Fibroblast of skin of left biceps (primary cell): ENCODE results near the gene TMEM151A.
"Not testable (repeated sequence)": the region's sequence is repeated elsewhere in the genome, so short reads cannot be mapped to it uniquely, and the experiment has no call there.

Experiments used
- DNase-seq, 2 experiments: peaks; one replicate each; pipeline ENCODE4 v3.0.0-alpha.2; 2013; ENCODE audit warnings: low read depth in 2 of 2

TMEM151A gene

GRCh38 chr11:66267379-66268243 is 24.1 kb upstream of the TMEM151A start:
- peak; percentile 59 to 73 for DNase-seq

DNA sequence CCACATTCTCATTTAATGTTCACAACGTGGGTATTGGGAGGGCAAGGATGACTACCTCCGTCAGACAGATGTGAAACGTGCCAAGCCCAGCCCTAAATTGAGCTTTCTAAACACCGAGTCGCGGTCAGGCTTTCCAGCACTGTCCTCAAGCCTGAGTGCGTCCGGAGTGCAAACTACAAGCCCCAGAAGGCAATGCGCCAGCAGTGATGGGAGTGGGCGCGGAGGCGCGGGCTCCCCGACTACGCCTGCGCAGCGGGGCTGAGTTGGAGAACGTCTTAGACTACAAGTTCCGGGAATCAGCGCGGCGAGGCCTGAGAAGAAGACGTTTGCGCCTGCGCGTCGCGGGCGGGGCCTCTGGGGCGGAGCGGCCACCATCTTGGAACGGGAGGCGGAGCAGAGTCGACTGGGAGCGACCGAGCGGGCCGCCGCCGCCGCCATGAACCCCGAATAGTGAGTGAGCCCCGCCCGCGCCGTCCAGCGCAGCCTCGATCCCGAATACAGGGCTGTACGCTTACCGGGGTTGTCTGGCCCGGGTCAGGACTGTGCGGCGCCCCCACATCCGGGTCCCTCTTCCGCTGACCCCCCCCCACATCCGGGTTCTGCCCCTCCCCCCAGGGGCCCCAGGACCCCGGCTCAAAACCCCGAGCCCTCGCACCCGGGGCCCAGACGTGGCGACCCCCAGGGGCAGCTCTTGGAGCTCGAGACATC is 23.3 kb upstream of the TMEM151A start, which contains the start of gene RAB1B:
TSS of gene RAB1B (plus strand) at position 396 of the 708 bp plus-strand sequence. CDS start at position 437, 41 bp downstream.
- peak; percentile 98 to 99 for DNase-seq

- no peak for DNase-seq
These were observed 22.5 kb upstream of the TMEM151A start for GRCh38 chr11:66268952-66269905.

- no peak for DNase-seq
These were observed 19.9 kb upstream of the TMEM151A start for GRCh38 chr11:66271816-66272215.

- no peak for DNase-seq
These were observed 19.1 kb upstream of the TMEM151A start for GRCh38 chr11:66272596-66272995.

- DNase-seq, result no peak
These were observed 17.5 kb upstream of the TMEM151A start for GRCh38 chr11:66274219-66274618.

- DNase-seq, result no peak
These were observed 16.3 kb upstream of the TMEM151A start for GRCh38 chr11:66275396-66275795.

DNA sequence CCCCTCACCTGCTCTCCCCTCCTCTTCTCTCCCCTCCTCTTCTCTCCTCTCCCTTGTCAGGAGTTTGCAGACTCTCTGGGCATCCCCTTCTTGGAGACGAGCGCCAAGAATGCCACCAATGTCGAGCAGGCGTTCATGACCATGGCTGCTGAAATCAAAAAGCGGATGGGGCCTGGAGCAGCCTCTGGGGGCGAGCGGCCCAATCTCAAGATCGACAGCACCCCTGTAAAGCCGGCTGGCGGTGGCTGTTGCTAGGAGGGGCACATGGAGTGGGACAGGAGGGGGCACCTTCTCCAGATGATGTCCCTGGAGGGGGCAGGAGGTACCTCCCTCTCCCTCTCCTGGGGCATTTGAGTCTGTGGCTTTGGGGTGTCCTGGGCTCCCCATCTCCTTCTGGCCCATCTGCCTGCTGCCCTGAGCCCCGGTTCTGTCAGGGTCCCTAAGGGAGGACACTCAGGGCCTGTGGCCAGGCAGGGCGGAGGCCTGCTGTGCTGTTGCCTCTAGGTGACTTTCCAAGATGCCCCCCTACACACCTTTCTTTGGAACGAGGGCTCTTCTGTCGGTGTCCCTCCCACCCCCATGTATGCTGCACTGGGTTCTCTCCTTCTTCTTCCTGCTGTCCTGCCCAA is 15.6 kb upstream of the TMEM151A start:
- DNase-seq, result no peak

GRCh38 chr11:66276619-66277018 is 15.1 kb upstream of the TMEM151A start:
- DNase-seq, result not testable (repeated sequence)

DNA sequence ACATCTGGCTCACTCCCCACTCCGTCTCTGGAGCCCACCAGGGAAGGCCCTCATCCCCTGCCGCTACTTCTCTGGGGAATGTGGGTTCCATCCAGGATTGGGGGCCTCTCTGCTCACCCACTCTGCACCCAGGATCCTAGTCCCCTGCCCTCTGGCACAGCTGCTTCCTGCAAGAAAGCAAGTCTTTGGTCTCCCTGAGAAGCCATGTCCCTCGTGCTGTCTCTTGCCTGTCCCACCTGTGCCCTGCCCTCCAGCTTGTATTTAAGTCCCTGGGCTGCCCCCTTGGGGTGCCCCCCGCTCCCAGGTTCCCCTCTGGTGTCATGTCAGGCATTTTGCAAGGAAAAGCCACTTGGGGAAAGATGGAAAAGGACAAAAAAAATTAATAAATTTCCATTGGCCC is 14.6 kb upstream of the TMEM151A start:
- DNase-seq, result not testable (repeated sequence)

GRCh38 chr11:66277471-66278362 is 14.0 kb upstream of the TMEM151A start, which contains the start of gene CNIH2:
CNIH2 (plus strand) TSS chr11:66278175; CDS start chr11:66278457, 282 bp downstream.
- DNase-seq, result no peak

- no peak for DNase-seq
These were observed 13.2 kb upstream of the TMEM151A start for GRCh38 chr11:66278363-66279091.

DNA sequence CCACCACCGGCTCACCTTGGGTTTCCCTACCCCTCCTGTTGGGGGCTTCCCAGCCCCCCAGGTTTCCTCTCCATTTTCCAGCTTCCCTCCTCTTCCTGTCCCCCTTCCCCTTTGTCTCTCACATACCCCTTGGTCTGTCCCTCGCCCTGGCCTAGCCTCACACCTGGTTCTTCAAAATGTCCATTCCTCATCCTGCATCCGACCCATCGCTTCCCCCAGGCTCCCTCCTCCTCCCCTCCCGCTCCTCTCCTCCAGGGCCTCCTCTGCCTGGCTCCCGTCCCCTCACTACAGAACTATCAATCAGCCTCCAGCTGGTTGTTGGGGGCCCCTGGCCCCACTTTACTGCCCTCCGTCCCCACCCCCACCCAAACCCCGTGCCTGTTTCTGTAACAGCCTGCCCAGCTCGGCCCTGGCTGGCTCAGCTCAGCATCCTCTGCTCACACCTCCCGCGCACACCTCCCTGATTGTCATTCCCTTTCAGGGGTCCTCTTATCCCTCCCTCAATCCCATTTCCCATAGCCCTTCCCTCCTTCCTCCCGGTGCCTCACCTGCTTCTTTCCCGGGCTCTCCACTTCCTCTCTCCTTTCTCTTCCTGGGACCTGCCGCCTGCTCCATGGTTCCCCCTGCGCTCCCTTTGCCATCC is 12.5 kb upstream of the TMEM151A start:
- DNase-seq, result no peak

DNA sequence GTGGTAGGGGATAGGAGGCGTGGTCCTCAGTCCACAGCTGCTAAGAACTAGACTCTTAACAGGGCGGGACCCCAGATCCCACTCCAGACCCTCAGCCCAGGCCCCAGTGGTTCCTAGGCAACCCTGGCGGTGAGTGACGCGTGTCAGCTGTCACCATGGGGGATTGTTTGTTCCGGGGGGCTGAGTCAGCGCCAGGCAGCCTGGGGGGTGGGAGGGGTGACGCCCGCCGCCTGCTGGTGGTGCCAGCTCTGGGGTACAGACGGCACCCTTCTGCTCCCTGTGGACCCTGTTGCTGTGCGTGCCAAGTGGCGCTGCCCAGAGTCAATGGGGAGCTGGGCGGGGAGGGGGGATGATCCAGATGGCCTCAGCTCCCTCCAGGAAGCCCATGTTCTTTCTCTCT is 11.3 kb upstream of the TMEM151A start:
- no peak for DNase-seq

GRCh38 chr11:66281001-66281400 is 10.7 kb upstream of the TMEM151A start:
- no peak for DNase-seq

GRCh38 chr11:66281776-66282467 is 9.8 kb upstream of the TMEM151A start:
- DNase-seq, result no peak

DNA sequence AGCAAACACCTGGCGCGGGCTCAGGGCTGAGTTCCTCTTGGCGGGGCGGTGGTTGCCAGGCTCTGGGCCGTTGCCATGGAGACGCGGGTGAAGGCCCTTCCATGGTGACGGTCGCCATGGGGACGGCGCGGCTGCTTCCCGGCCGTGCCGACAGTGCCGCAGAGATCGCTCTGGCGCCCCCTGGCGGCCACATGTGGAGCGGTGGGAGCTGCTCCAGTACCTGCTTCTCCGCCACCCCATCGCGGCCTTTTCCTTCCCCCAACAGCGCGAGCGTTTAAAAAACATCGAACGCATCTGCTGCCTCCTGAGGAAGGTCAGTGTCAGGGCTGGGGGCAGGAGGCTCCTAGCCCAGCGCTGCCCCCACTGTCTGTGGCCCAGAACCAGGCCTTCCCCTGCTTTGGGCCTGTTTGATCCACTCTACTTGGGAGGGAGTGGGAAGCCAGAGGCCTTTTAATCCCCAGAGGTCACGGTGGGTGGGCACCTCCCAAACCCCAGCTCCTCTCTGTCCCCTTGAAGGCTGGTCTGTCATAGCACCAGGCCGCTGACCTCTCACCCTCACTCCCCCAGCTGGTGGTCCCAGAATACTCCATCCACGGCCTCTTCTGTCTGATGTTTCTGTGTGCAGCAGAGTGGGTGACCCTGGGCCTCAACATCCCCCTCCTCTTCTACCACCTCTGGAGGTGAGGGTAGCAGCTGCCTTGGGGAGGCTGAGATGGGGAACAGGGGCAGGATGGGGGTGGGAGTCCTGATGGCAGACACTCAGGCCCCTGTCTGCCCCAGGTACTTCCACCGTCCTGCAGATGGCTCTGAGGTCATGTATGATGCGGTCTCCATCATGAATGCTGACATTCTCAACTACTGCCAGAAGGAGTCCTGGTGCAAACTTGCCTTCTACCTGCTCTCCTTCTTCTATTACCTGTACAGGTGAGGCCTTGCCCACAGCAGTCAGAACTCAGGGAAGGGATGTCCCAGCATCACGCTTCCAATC is 8.9 kb upstream of the TMEM151A start:
- peak; percentile 73 to 74 for DNase-seq
